HepG2 (cell line): ENCODE results near the gene ASIC2. TPM values are rescaled to one million over a fixed set of nuclear protein-coding genes. Genes with fewer than 3 reads are reported as not detected.

Source experiments
- ATAC-seq: fragments of 200-7000 bp; cut with Tn5 transposase; 3 replicates; pipeline ENCODE4 v1.9.1; 2020; ENCODE audit warnings: mild to moderate bottlenecking, moderate library complexity
- BruUV-seq: library from RNA; stranded (reverse); fragments of 400-500 nt; replicated peaks from 2 replicates; lab custom pipeline; 2021; lab: Mats Ljungman, UMichigan
- CTCF ChIA-PET: fragments of 300-600 bp; formaldehyde crosslinking; extraction: SDS; loops from one replicate; lab custom pipeline; 2021; ENCODE audit warnings: low total read pairs, inconsistent platforms, low intra/inter-chr PET ratio; lab: Yijun Ruan, JAX
- POLR2A ChIA-PET: fragments of 350-600 bp; sonication (Branson Sonifier 250); formaldehyde crosslinking; loops from one replicate; lab custom pipeline; 2020; ENCODE audit warnings: antibody characterized with exemption, inconsistent platforms; lab: Yijun Ruan, JAX
- DNase-seq: peaks from one replicate; pipeline ENCODE4 v3.0.0-alpha.2; 2015; ENCODE audit warnings: low spot score
- FAIRE-seq: peaks from 3 replicates; lab custom pipeline; 2011; peaks lifted over from hg19 to GRCh38; lab: Jason Lieb, UNC
- H2AFZ ChIP-seq: one replicate; pipeline ENCODE4 v1.6.1; 2011; ENCODE audit warnings: low read length, inconsistent platforms
- H3K27ac ChIP-seq: fragments of 300-600 bp; 3 replicates; pipeline ENCODE4 v1.8.0; 2011; ENCODE audit warnings: mixed run types, mild to moderate bottlenecking, mixed read lengths, low read length, inconsistent platforms; ENCODE audit not compliant: insufficient read depth; ENCODE audit errors: extremely low read length
- H3K27me3 ChIP-seq, 2 experiments: fragments of 200-600 bp in 1 of 2; 2 replicates in 1 of 2; 3 replicates in 1 of 2; pipeline versions ENCODE4 v1.6.0 to v1.8.0; 2011; ENCODE audit warnings: low read length in 2 of 2, mild to moderate bottlenecking in 2 of 2, moderate library complexity in 2 of 2, inconsistent platforms in 1 of 2; ENCODE audit not compliant: insufficient read depth in 2 of 2, control insufficient read depth in 1 of 2
- H3K36me3 ChIP-seq, 2 experiments: fragments of 200-600 bp in 1 of 2; replicated peaks in 1 of 2; 2 replicates in 1 of 2; 3 replicates in 1 of 2; pipeline versions ENCODE4 v1.5.1 to v1.8.0; 2011; ENCODE audit warnings: low read length in 2 of 2, inconsistent platforms in 1 of 2; ENCODE audit not compliant: insufficient read depth in 2 of 2, control insufficient read depth in 1 of 2
- H3K4me1 ChIP-seq: 2 replicates; pipeline ENCODE4 v1.5.1; 2012; ENCODE audit warnings: low read length, inconsistent platforms; ENCODE audit not compliant: insufficient read depth
- H3K4me2 ChIP-seq: 2 replicates; pipeline ENCODE4 v1.6.0; 2011; ENCODE audit warnings: low read depth, low read length, inconsistent platforms
- H3K4me3 ChIP-seq, 3 experiments: fragments of 200-600 bp in 1 of 3; sonication (generic), shearing (Covaris generic) in 1 of 3; replicated peaks in 1 of 3; 2 replicates each; pipeline ENCODE4 v1.5.1; 2011 to 2016; ENCODE audit warnings: low read length in 3 of 3, inconsistent platforms in 2 of 3, low read depth in 2 of 3, mild to moderate bottlenecking in 2 of 3, control low read depth in 1 of 3, mixed read lengths in 1 of 3; ENCODE audit not compliant: insufficient read depth in 1 of 3
- H3K79me2 ChIP-seq: one replicate; pipeline ENCODE4 v1.6.1; 2011; ENCODE audit warnings: low read length, inconsistent platforms; ENCODE audit not compliant: insufficient read depth
- H3K9ac ChIP-seq: 2 replicates; pipeline ENCODE4 v1.6.0; 2011; ENCODE audit warnings: mild to moderate bottlenecking, low read depth, low read length, inconsistent platforms; ENCODE audit not compliant: insufficient read depth
- H3K9me3 ChIP-seq: 2 replicates; pipeline ENCODE4 v1.5.1; 2012; ENCODE audit warnings: mild to moderate bottlenecking, low read length
- H4K20me1 ChIP-seq: 2 replicates; pipeline ENCODE4 v1.6.0; 2011; ENCODE audit warnings: inconsistent platforms, mild to moderate bottlenecking, low read length, moderate library complexity; ENCODE audit not compliant: insufficient read depth
- GPN1 ChIP-seq: sonication (generic); formaldehyde crosslinking; IDR thresholded peaks from 2 replicates; pipeline ENCODE4 v1.5.1; 2020; ENCODE audit warnings: missing genetic modification reagents, borderline replicate concordance
- HNRNPH1 ChIP-seq: fragments of 200-400 bp; formaldehyde crosslinking; optimal IDR thresholded peaks from 2 replicates; pipeline ENCODE3; 2017; ENCODE audit warnings: mild to moderate bottlenecking, low read depth, low read length
- ZNF30 ChIP-seq: sonication (generic); formaldehyde crosslinking; IDR thresholded peaks from 2 replicates; pipeline ENCODE4 v1.5.0; 2020; ENCODE audit warnings: mild to moderate bottlenecking, missing genetic modification reagents
- ZNF616 ChIP-seq: sonication (generic); formaldehyde crosslinking; IDR thresholded peaks from 2 replicates; pipeline ENCODE4 v1.5.0; 2020; ENCODE audit warnings: low read depth, mild to moderate bottlenecking, missing genetic modification reagents
- WGBS: methylation state at CpG from one replicate; pipeline ENCODE4 v1.1.6; 2017; ENCODE audit warnings: low lambda C conversion rate; 5-methylcytosine and 5-hydroxymethylcytosine counted together
- in situ Hi-C: cut with HindIII; loops from 2 replicates; pipeline ENCODE4 v1.10.0; 2017; ENCODE audit warnings: low pct_unique_long_range_greater_than_20kb; ENCODE audit not compliant: extremely low pct_ligation_motif_present
- intact Hi-C: fragments of 100-400 bp; cut with micrococcal nuclease; formaldehyde crosslinking; loops from one replicate; pipeline ENCODE4 v1.10.0; 2022; ENCODE audit not compliant: unreplicated experiment
- polyA plus RNA-seq, 8 experiments: library from polyadenylated mRNA; depleted of rRNA in 3 of 8; stranded (reverse) in 7 of 8; unstranded in 1 of 8; fragments of >200 nt; fragmentation: Illumina TruSeq in 4 of 8; extraction: Trizol in 4 of 8; gene quantifications; 2 replicates each; pipeline versions ENCODE4 v1.2.1 to v1.2.3, GENCODE V29; 2011 to 2016; ENCODE audit warnings: low read depth in 4 of 8, missing spikeins in 1 of 8, mixed read lengths in 1 of 8; ENCODE audit not compliant: insufficient read depth in 1 of 8
- total RNA-seq, 5 experiments: library from RNA; depleted of rRNA; stranded (reverse); fragments of >200 nt; fragmentation: Illumina TruSeq; extraction: Trizol; gene quantifications; 2 replicates each; pipeline ENCODE4 v1.2.3, GENCODE V29; 2016; ENCODE audit warnings: low read depth in 1 of 5
- TF ChIP-seq, protein P1 (sequence below): sonication (generic); formaldehyde crosslinking; IDR thresholded peaks from 2 replicates; pipeline ENCODE4 v1.4.0; 2020; ENCODE audit warnings: mild to moderate bottlenecking, missing genetic modification reagents, borderline replicate concordance

ASIC2 gene
- total and polyA plus RNA-seq, 2 of the 13 experiments (the other 11 are each of a cell fraction or from before 2014, with no cell fraction given): not detected

- ATAC-seq (no peak), DNase-seq (no peak), FAIRE-seq (no peak)
- intact Hi-C loops (no loop called here), in situ Hi-C loops (no loop called here)
- H2AFZ ChIP-seq: no peak overlapping the region
- WGBS: 0% methylated on average over 5 of the region's 5 CpGs
- no peaks in the 10 kb centered on the region for H3K9me3 ChIP-seq
- no peak overlapping the region for H3K4me3 ChIP-seq
- POLR2A ChIA-PET: no interaction called here
- H3K36me3 ChIP-seq: no peaks in the 10 kb centered on the region
- no TSS peak for BruUV-seq
- CTCF ChIA-PET: no interaction called here
- H3K27ac ChIP-seq: no peak overlapping the region
- TF ChIP-seq GPN1 (CRISPR knock-in tag) (no peak), HNRNPH1 (no peak), ZNF30 (CRISPR knock-in tag) (no peak), ZNF616 (CRISPR knock-in tag) (no peak)
- TF ChIP-seq, protein P1, sequence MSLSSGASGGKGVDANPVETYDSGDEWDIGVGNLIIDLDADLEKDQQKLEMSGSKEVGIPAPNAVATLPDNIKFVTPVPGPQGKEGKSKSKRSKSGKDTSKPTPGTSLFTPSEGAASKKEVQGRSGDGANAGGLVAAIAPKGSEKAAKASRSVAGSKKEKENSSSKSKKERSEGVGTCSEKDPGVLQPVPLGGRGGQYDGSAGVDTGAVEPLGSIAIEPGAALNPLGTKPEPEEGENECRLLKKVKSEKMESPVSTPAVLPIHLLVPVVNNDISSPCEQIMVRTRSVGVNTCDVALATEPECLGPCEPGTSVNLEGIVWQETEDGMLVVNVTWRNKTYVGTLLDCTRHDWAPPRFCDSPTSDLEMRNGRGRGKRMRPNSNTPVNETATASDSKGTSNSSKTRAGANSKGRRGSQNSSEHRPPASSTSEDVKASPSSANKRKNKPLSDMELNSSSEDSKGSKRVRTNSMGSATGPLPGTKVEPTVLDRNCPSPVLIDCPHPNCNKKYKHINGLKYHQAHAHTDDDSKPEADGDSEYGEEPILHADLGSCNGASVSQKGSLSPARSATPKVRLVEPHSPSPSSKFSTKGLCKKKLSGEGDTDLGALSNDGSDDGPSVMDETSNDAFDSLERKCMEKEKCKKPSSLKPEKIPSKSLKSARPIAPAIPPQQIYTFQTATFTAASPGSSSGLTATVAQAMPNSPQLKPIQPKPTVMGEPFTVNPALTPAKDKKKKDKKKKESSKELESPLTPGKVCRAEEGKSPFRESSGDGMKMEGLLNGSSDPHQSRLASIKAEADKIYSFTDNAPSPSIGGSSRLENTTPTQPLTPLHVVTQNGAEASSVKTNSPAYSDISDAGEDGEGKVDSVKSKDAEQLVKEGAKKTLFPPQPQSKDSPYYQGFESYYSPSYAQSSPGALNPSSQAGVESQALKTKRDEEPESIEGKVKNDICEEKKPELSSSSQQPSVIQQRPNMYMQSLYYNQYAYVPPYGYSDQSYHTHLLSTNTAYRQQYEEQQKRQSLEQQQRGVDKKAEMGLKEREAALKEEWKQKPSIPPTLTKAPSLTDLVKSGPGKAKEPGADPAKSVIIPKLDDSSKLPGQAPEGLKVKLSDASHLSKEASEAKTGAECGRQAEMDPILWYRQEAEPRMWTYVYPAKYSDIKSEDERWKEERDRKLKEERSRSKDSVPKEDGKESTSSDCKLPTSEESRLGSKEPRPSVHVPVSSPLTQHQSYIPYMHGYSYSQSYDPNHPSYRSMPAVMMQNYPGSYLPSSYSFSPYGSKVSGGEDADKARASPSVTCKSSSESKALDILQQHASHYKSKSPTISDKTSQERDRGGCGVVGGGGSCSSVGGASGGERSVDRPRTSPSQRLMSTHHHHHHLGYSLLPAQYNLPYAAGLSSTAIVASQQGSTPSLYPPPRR (CRISPR knock-in tag): no peak
- H3K4me2 ChIP-seq: no peak overlapping the region
- H3K27me3 ChIP-seq: no peaks in the 10 kb centered on the region
- H3K4me1 ChIP-seq: no peaks in the 10 kb centered on the region
- no peaks in the 10 kb centered on the region for H4K20me1 ChIP-seq
- H3K9ac ChIP-seq: no peak overlapping the region
- H3K79me2 ChIP-seq: no peaks in the 10 kb centered on the region
These were observed 10.2 kb upstream of the ASIC2 start for GRCh38 chr17:33303254-33303653.
